Mucosa of descending colon (tissue), 3 donors: ENCODE measurements around the gene OR4D1. TPM values are rescaled to one million over a fixed set of nuclear protein-coding genes. Genes with fewer than 3 reads are reported as not detected.
A peak's percentile ranks its signal among the peaks of the same experiment; 100 is the strongest.

Experiments used
- ATAC-seq: fragments of 200-7000 bp; cut with Tn5 transposase; one replicate; pipeline ENCODE4 v1.9.1; 2020; ENCODE audit warnings: mild to moderate bottlenecking, moderate library complexity
- DNase-seq, 3 donors: peaks; one replicate each; pipeline ENCODE4 v3.0.0-alpha.2; 2020
- H3K36me3 ChIP-seq: fragments of 200-600 bp; one replicate; pipeline ENCODE4 v1.8.0; 2021; ENCODE audit warnings: low read depth, mild to moderate bottlenecking
- H3K4me1 ChIP-seq: fragments of 200-600 bp; one replicate; pipeline ENCODE4 v1.8.0; 2021; ENCODE audit warnings: low read depth, mild to moderate bottlenecking
- H3K4me3 ChIP-seq: fragments of 200-600 bp; one replicate; pipeline ENCODE4 v1.8.0; 2021; ENCODE audit warnings: mild to moderate bottlenecking
- H3K9me3 ChIP-seq: fragments of 200-600 bp; one replicate; pipeline ENCODE4 v1.8.0; 2021; ENCODE audit warnings: mild to moderate bottlenecking
- CTCF ChIP-seq: fragments of 200-600 bp; IDR thresholded peaks from one replicate; pipeline ENCODE4 v1.8.0; 2022; ENCODE audit warnings: antibody characterized with exemption, mild to moderate bottlenecking
- intact Hi-C, 2 donors: fragments of 100-400 bp; cut with DNase I in 1 of 2; cut with micrococcal nuclease in 1 of 2; formaldehyde crosslinking; loops; one replicate each; pipeline versions ENCODE4 v1.11.0 to v1.11.1; 2022; cut with DNase I, micrococcal nuclease
- total RNA-seq, 3 donors: library from RNA; stranded (reverse); fragmentation: NEBNext Ultra II Directional in 2 of 3; extraction: Animal tissue kit (Norgen Biotek cat#: 25700) in 2 of 3; gene quantifications; one replicate each; pipeline versions ENCODE4 v1.2.1 to v1.2.4, GENCODE V29; 2021 to 2023
- donor health status: DM: no; HTN: no; CAD: no; lungs with moderate emphysema.
- donor health status: DM: no; HTN: no; CAD: no.
- donor health status: DM: no; HTN: yes; CAD: no.

OR4D1 gene
- total RNA-seq, 3 donors from 2014 or later, result not detected

- TF ChIP-seq CTCF, result no peak
- Histone ChIP-seq H3K4me1 (no peaks in the 10 kb centered on the region), H3K9me3 (no peaks in the 10 kb centered on the region), H3K36me3 (no peaks in the 10 kb centered on the region), H3K4me3 (no peak overlapping the region)
- no peak for ATAC-seq
- intact Hi-C loops, result no loop called here
- DNase-seq, result no peak
Measured at GRCh38 chr17:58187063-58187462, 38.9 kb downstream of the OR4D1 start.

DNA sequence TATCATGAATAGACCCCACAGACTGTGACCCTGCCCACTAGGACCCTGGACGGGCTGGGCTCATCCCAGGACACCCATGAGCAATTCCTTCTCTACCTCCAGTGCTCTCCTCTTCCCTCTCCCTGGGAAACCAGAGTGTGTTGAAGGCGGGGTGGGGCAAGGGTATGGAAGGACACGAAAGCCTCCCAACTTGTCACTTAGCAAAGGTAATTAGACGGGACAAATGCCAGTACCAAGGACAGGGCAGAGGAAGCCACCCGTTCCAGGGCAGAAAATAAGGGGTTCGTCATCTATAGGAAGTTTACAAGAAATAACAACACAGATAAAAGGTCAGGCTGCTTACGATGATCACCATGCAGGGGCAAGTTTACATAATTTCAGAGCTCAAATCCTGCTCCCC, 39.5 kb downstream of the OR4D1 start:
- intact Hi-C loops, result no loop called here

DNA sequence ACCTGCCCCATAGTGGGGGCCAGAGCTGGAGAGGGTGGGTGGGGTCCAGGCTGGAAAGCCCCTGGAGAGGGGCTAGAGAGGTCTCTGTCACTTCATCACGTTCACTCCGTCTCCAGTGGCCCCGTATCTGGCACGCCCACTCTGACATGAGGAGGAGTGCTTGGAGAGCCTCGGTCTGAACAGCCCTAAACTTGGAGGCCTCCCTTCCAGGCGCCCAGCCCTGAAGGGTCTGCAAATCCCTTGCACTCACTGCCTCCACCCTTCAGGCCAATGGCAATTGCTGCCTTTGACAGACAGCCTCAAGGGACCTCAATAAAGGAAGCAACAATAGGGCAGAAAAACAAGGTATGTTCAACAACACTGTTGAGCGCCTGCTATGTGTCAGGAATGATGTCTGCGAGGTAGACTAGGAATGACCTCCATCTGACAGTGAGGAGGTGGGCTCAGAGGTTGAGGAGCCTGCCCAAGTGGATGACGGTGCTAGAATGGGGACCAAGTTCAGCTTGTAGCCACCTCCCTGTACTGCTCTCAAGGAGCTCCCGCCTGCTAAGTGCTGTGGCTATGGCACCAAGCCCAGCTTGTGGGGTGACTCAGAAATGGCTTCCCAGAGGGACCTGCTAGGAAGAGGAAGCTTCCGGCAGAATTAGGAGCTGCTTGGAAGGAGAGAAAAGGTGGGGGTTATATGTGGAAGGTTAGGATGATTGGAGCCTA, 41.4 kb downstream of the OR4D1 start:
- no peak overlapping the region for H3K4me3 ChIP-seq
- DNase-seq (no peak), ATAC-seq (peak; percentile 45)
- intact Hi-C loops, result no loop called here
- no peaks in the 10 kb centered on the region for H3K9me3 ChIP-seq
- H3K4me1 ChIP-seq, result no peaks in the 10 kb centered on the region
- TF ChIP-seq CTCF, result no peak
- no peaks in the 10 kb centered on the region for H3K36me3 ChIP-seq

More for the DNA sequence above, 39.5 kb downstream of the OR4D1 start:
- no peak for TF ChIP-seq CTCF
- Histone ChIP-seq H3K36me3 (no peaks in the 10 kb centered on the region), H3K4me3 (no peak overlapping the region), H3K4me1 (no peaks in the 10 kb centered on the region), H3K9me3 (no peaks in the 10 kb centered on the region)
- ATAC-seq (no peak), DNase-seq (no peak)

DNA sequence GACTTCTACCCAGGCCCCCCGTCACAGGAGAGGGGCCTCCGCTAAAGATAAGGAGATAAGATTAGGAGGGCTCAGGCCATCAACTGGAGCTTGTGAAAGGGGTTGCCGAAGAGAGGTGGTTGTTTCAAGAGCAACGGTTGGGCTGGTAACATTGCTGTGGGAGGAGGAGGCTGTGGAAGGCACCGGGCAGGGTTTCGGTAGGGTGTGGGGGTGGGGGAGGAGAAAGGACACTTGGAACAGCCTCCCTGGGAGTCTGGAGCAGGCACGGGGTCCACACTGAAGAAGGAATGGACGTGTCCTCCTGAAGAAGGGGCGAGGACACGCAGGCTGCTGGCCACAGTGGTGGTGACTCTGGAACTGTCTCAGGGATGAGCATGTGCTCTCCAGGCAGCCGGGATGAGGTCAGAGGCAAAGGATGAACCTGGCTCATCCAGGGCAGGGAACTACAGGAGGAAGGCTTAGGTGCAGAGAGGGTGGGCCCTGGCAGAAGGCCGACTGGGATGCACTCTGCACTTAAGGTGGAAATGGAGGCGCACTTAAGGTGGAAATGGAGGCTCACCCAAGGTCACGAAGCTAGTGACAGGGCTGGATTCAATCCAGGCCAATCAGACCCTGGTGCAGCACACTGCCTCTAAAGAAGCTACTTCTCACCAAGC, 43.2 kb downstream of the OR4D1 start:
- ATAC-seq, result no peak
- H3K36me3 ChIP-seq, result no peaks in the 10 kb centered on the region
- H3K9me3 ChIP-seq, result no peaks in the 10 kb centered on the region
- no peak for TF ChIP-seq CTCF
- no peak overlapping the region for H3K4me3 ChIP-seq
- DNase-seq, result no peak
- intact Hi-C loops, result no loop called here
- H3K4me1 ChIP-seq, result no peaks in the 10 kb centered on the region

- DNase-seq, result no peak
- Histone ChIP-seq H3K9me3 (no peaks in the 10 kb centered on the region), H3K4me3 (no peak within 1 kb of the TSS), H3K36me3 (no peaks in the 10 kb centered on the region), H3K4me1 (no peaks in the 10 kb centered on the region)
- intact Hi-C loops, result no loop called here
- ATAC-seq, result no peak
- no peak for TF ChIP-seq CTCF
Measured at GRCh38 chr17:58192612-58193011, 44.4 kb downstream of the OR4D1 start, which contains the start of gene EPX. Gene EPX, plus strand, starts transcription at chr17:58192726. Its CDS starts 121 bp downstream, at chr17:58192847.
